Astrocyte (in vitro differentiated cells and primary cell): ENCODE measurements around the gene KRTAP7-1. TPM values are rescaled to one million over a fixed set of nuclear protein-coding genes. Genes with fewer than 3 reads are reported as not detected.

Experiments
- DNase-seq: peaks from one replicate; pipeline ENCODE4 v3.0.0-alpha.2; 2010; ENCODE audit warnings: low read depth
- FAIRE-seq: peaks from 2 replicates; lab custom pipeline; 2011; peaks lifted over from hg19 to GRCh38; lab: Jason Lieb, UNC
- H2AFZ ChIP-seq: 2 replicates; pipeline ENCODE4 v1.6.0; 2012; ENCODE audit warnings: low read depth, low read length, inconsistent platforms
- H3K27ac ChIP-seq: 2 replicates; pipeline ENCODE4 v1.5.1; 2011; ENCODE audit warnings: low read depth, low read length, inconsistent platforms
- H3K27me3 ChIP-seq: 2 replicates; pipeline ENCODE4 v1.6.0; 2011; ENCODE audit warnings: low read length, inconsistent platforms; ENCODE audit not compliant: insufficient read depth
- H3K36me3 ChIP-seq: 2 replicates; pipeline ENCODE4 v1.5.1; 2011; ENCODE audit warnings: low read length, inconsistent platforms; ENCODE audit not compliant: insufficient read depth
- H3K4me1 ChIP-seq: 2 replicates; pipeline ENCODE4 v1.5.1; 2011; ENCODE audit warnings: low read length, inconsistent platforms; ENCODE audit not compliant: insufficient read depth
- H3K4me2 ChIP-seq: 2 replicates; pipeline ENCODE4 v1.6.0; 2012; ENCODE audit warnings: low read length, inconsistent platforms
- H3K4me3 ChIP-seq: 2 replicates; pipeline ENCODE4 v1.5.1; 2011; ENCODE audit warnings: low read depth, mild to moderate bottlenecking, low read length, inconsistent platforms; ENCODE audit not compliant: insufficient read depth
- H3K79me2 ChIP-seq: 2 replicates; pipeline ENCODE4 v1.6.0; 2012; ENCODE audit warnings: mild to moderate bottlenecking, low read length, inconsistent platforms; ENCODE audit not compliant: insufficient read depth
- H3K9ac ChIP-seq: 2 replicates; pipeline ENCODE4 v1.6.0; 2012; ENCODE audit warnings: mild to moderate bottlenecking, low read length, inconsistent platforms
- H3K9me3 ChIP-seq: 2 replicates; pipeline ENCODE4 v1.5.1; 2012; ENCODE audit warnings: low read depth, mild to moderate bottlenecking, low read length, inconsistent platforms; ENCODE audit not compliant: insufficient read depth
- H4K20me1 ChIP-seq: 2 replicates; pipeline ENCODE4 v1.6.0; 2012; ENCODE audit warnings: low read length, inconsistent platforms; ENCODE audit not compliant: insufficient read depth
- H3K27ac Mint-ChIP-seq: one replicate; pipeline ENCODE4 v1.8.0; 2021; ENCODE audit warnings: mild to moderate bottlenecking, mixed read lengths; ENCODE audit not compliant: unreplicated experiment
- H3K27me3 Mint-ChIP-seq: one replicate; pipeline ENCODE4 v1.8.0; 2021; ENCODE audit warnings: low read depth, mixed read lengths; ENCODE audit not compliant: unreplicated experiment
- H3K36me3 Mint-ChIP-seq: one replicate; pipeline ENCODE4 v1.8.0; 2021; ENCODE audit warnings: low read depth, mixed read lengths; ENCODE audit not compliant: unreplicated experiment
- H3K4me1 Mint-ChIP-seq: one replicate; pipeline ENCODE4 v1.8.0; 2021; ENCODE audit warnings: low read depth, mixed read lengths; ENCODE audit not compliant: unreplicated experiment
- H3K4me3 Mint-ChIP-seq: one replicate; pipeline ENCODE4 v1.8.0; 2021; ENCODE audit warnings: mild to moderate bottlenecking, moderate library complexity, mixed read lengths; ENCODE audit not compliant: unreplicated experiment
- H3K9me3 Mint-ChIP-seq: one replicate; pipeline ENCODE4 v1.8.0; 2021; ENCODE audit warnings: mild to moderate bottlenecking, mixed read lengths; ENCODE audit not compliant: unreplicated experiment
- CTCF ChIP-seq: IDR thresholded peaks from 2 replicates; pipeline ENCODE4 v1.5.1; 2011; ENCODE audit warnings: low read depth, mild to moderate bottlenecking, inconsistent platforms, low read length, moderate library complexity; ENCODE audit not compliant: insufficient read depth
- EZH2 ChIP-seq: IDR thresholded peaks from 2 replicates; pipeline ENCODE4 v1.6.1; 2012; ENCODE audit warnings: mild to moderate bottlenecking, low read length, inconsistent platforms; ENCODE audit not compliant: insufficient read depth
- total RNA-seq: library from RNA; stranded (reverse); gene quantifications from 2 replicates; pipeline ENCODE4 v1.2.1, GENCODE V29; 2021

KRTAP7-1 gene
- total RNA-seq, 1 donor from 2014 or later = not detected

GRCh38 chr21:30831194-30831765 is 1.7 kb upstream of the KRTAP7-1 start:
- FAIRE-seq = no peak
- DNase-seq = no peak
- Histone ChIP-seq H3K79me2 (no peaks in the 10 kb centered on the region), H3K4me2 (no peak overlapping the region), H3K4me1 (no peaks in the 10 kb centered on the region), H3K4me3 (no peak overlapping the region), H4K20me1 (no peaks in the 10 kb centered on the region), H3K27me3 (no peaks in the 10 kb centered on the region), H3K36me3 (no peaks in the 10 kb centered on the region), H3K9ac (no peak overlapping the region), H2AFZ (no peak overlapping the region), H3K27ac (no peak overlapping the region), H3K9me3 (peaks cover 9% of the 10 kb centered on the region)
- Mint-ChIP-seq H3K27ac (no peak overlapping the region), H3K4me3 (no peak overlapping the region), H3K4me1 (no peaks in the 10 kb centered on the region), H3K27me3 (no peaks in the 10 kb centered on the region), H3K9me3 (no peaks in the 10 kb centered on the region), H3K36me3 (no peaks in the 10 kb centered on the region)
- TF ChIP-seq CTCF (peak; percentile 30), EZH2 (no peak)

- H3K36me3 ChIP-seq = no peaks in the 10 kb centered on the region
- no peaks in the 10 kb centered on the region for H3K4me1 ChIP-seq
- no peak for TF ChIP-seq EZH2
- TF ChIP-seq CTCF = no peak
- H4K20me1 ChIP-seq = no peaks in the 10 kb centered on the region
- no peak overlapping the region for H3K27ac ChIP-seq
- H3K79me2 ChIP-seq = no peaks in the 10 kb centered on the region
- H3K4me3 ChIP-seq = no peak overlapping the region
- no peaks in the 10 kb centered on the region for H3K27me3 Mint-ChIP-seq
- H3K4me2 ChIP-seq = no peak overlapping the region
- no peak overlapping the region for H3K27ac Mint-ChIP-seq
- no peak overlapping the region for H3K9ac ChIP-seq
- no peaks in the 10 kb centered on the region for H3K4me1 Mint-ChIP-seq
- H3K9me3 ChIP-seq = no peaks in the 10 kb centered on the region
- DNase-seq = no peak
- H3K27me3 ChIP-seq = no peaks in the 10 kb centered on the region
- no peaks in the 10 kb centered on the region for H3K9me3 Mint-ChIP-seq
- H2AFZ ChIP-seq = no peak overlapping the region
- no peaks in the 10 kb centered on the region for H3K36me3 Mint-ChIP-seq
- H3K4me3 Mint-ChIP-seq = no peak overlapping the region
- FAIRE-seq = no peak
These were observed 10.5 kb downstream of the KRTAP7-1 start for GRCh38 chr21:30818837-30819610.

- Mint-ChIP-seq H3K36me3 (no peaks in the 10 kb centered on the region), H3K4me3 (no peak within 1 kb of the TSS), H3K4me1 (no peaks in the 10 kb centered on the region), H3K27me3 (peaks cover 3% of the 10 kb centered on the region), H3K27ac (no peak within 1 kb of the TSS), H3K9me3 (peaks cover 3% of the 10 kb centered on the region)
- H3K27me3 ChIP-seq = no peaks in the 10 kb centered on the region
- no peaks in the 10 kb centered on the region for H3K79me2 ChIP-seq
- H3K27ac ChIP-seq = no peak within 1 kb of the TSS
- H3K4me1 ChIP-seq = no peaks in the 10 kb centered on the region
- FAIRE-seq (no peak), DNase-seq (no peak)
- no peak within 1 kb of the TSS for H3K4me3 ChIP-seq
- H3K9me3 ChIP-seq = no peaks in the 10 kb centered on the region
- H3K4me2 ChIP-seq = no peak within 1 kb of the TSS
- no peak within 1 kb of the TSS for H3K9ac ChIP-seq
- H2AFZ ChIP-seq = no peak within 1 kb of the TSS
- H3K36me3 ChIP-seq = no peaks in the 10 kb centered on the region
- no peaks in the 10 kb centered on the region for H4K20me1 ChIP-seq
- TF ChIP-seq CTCF (no peak), EZH2 (no peak)
These were observed 16.4 kb downstream of the KRTAP7-1 start, which contains the start of gene KRTAP8-1 for GRCh38 chr21:30813174-30813573. Gene KRTAP8-1 (minus strand): TSS chr21:30813274. CDS start chr21:30813220, 54 bp downstream.
